Measurements from ENCODE around the gene IGLON5.

Gene IGLON5

GRCh38 chr19:51327066-51328001, 15.9 kb downstream of the IGLON5 start:
- ChIA-PET CTCF (interaction anchor here (1.2 kb wide), 1 partner anchor 10 kb away, joined by 3 read pairs; no protein-coding TSS in a partner anchor), POLR2A (no interaction called here)
- peak; percentile 31 for TF ChIP-seq CTCF (IDR thresholded peaks at IDR 0.05; ENCODE audit: control extremely low read depth, extremely low read depth, low read depth, missing control alignments)
- DNase-seq (ENCODE audit: extremely low spot score), result peak; percentile 84

- POLR2A ChIA-PET, result no interaction called here
- no peak for DNase-seq (ENCODE audit: extremely low spot score)
- CTCF ChIA-PET, result no interaction called here
- TF ChIP-seq CTCF (IDR thresholded peaks at IDR 0.05; ENCODE audit: control extremely low read depth, extremely low read depth, low read depth, missing control alignments), result no peak
Observed at GRCh38 chr19:51329411-51329810, 18.0 kb downstream of the IGLON5 start.

GRCh38 chr19:51330366-51330765, 18.9 kb downstream of the IGLON5 start:
- TF ChIP-seq CTCF (IDR thresholded peaks at IDR 0.05; ENCODE audit: control extremely low read depth, extremely low read depth, low read depth, missing control alignments), result no peak
- no peak for DNase-seq (ENCODE audit: extremely low spot score)

GRCh38 chr19:51331193-51331592, 19.7 kb downstream of the IGLON5 start:
- TF ChIP-seq CTCF (IDR thresholded peaks at IDR 0.05; ENCODE audit: control extremely low read depth, extremely low read depth, low read depth, missing control alignments), result no peak
- ChIA-PET POLR2A (no interaction called here), CTCF (interaction anchor here (1.1 kb wide), 1 partner anchor 8 kb away, joined by 4 read pairs; no protein-coding TSS in a partner anchor)
- DNase-seq (ENCODE audit: extremely low spot score), result no peak

More at GRCh38 chr19:51330366-51330765, 18.9 kb downstream of the IGLON5 start:
- ChIA-PET POLR2A (no interaction called here), CTCF (interaction anchor here (1.1 kb wide), 1 partner anchor 9 kb away, joined by 4 read pairs; no protein-coding TSS in a partner anchor)

GRCh38 chr19:51331716-51332115, 20.3 kb downstream of the IGLON5 start:
- CTCF ChIA-PET, result interaction anchor here (1.1 kb wide), 1 partner anchor 8 kb away, joined by 4 read pairs; no protein-coding TSS in a partner anchor
- POLR2A ChIA-PET, result no interaction called here
- TF ChIP-seq CTCF (IDR thresholded peaks at IDR 0.05; ENCODE audit: control extremely low read depth, extremely low read depth, low read depth, missing control alignments), result no peak

GRCh38 chr19:51333836-51334460, 22.5 kb downstream of the IGLON5 start:
- POLR2A ChIA-PET, result no interaction called here

More at GRCh38 chr19:51331716-51332115, 20.3 kb downstream of the IGLON5 start:
- no peak for DNase-seq (ENCODE audit: extremely low spot score)

More at GRCh38 chr19:51333836-51334460, 22.5 kb downstream of the IGLON5 start:
- no peak for DNase-seq (ENCODE audit: extremely low spot score)
- CTCF ChIA-PET, result no interaction called here
- no peak for TF ChIP-seq CTCF (IDR thresholded peaks at IDR 0.05; ENCODE audit: control extremely low read depth, extremely low read depth, low read depth, missing control alignments)
